Measurements from ENCODE around the gene IRX1.

DNA sequence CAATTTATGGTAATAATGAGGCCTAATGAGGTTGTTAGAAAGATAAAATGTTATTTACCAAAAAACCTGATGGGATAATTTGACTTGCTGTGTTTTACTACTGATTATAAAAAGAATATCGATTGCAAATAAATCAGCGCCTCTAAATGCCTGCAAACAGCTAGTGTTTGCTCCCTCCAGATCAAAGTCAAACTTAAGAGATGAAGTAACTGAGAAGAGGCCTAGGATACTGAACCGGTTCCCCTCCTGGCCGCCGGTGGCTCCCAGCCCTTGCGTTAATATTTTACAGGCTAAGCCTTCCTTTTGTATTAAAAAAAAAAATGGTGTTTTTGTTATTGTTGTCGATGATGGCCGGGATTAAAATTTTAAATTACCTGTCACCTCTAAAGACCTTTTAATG, 2.6 kb downstream of the IRX1 start:
- TF ChIP-seq, protein P1, sequence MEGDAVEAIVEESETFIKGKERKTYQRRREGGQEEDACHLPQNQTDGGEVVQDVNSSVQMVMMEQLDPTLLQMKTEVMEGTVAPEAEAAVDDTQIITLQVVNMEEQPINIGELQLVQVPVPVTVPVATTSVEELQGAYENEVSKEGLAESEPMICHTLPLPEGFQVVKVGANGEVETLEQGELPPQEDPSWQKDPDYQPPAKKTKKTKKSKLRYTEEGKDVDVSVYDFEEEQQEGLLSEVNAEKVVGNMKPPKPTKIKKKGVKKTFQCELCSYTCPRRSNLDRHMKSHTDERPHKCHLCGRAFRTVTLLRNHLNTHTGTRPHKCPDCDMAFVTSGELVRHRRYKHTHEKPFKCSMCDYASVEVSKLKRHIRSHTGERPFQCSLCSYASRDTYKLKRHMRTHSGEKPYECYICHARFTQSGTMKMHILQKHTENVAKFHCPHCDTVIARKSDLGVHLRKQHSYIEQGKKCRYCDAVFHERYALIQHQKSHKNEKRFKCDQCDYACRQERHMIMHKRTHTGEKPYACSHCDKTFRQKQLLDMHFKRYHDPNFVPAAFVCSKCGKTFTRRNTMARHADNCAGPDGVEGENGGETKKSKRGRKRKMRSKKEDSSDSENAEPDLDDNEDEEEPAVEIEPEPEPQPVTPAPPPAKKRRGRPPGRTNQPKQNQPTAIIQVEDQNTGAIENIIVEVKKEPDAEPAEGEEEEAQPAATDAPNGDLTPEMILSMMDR (IDR thresholded peaks at IDR 0.05), result no peak
- TF ChIP-seq EZH2 (IDR thresholded peaks at IDR 0.05; ENCODE audit: borderline replicate concordance, insufficient read depth, low read depth, low read length, poor library complexity, severe bottlenecking), result no peak
